Ectodermal cell (in vitro differentiated cells): ENCODE measurements around the gene TBC1D4.
"Not testable (repeated sequence)": the region's sequence is repeated elsewhere in the genome, so short reads cannot be mapped to it uniquely, and the experiment has no call there.

ENCODE experiments used
- H3K27ac ChIP-seq: 2 replicates; pipeline ENCODE4 v1.7.0; 2013; ENCODE audit warnings: mild to moderate bottlenecking, low read depth, low read length; ENCODE audit not compliant: insufficient read depth, poor library complexity, severe bottlenecking
- H3K27me3 ChIP-seq: 2 replicates; pipeline ENCODE4 v1.7.0; 2013; ENCODE audit warnings: mild to moderate bottlenecking, low read length; ENCODE audit not compliant: insufficient read depth, control insufficient read depth, poor library complexity, severe bottlenecking
- H3K36me3 ChIP-seq: one replicate; pipeline ENCODE4 v1.7.0; 2013; ENCODE audit warnings: low read length; ENCODE audit not compliant: control insufficient read depth, insufficient read depth
- H3K4me1 ChIP-seq: one replicate; pipeline ENCODE4 v1.7.0; 2013; ENCODE audit warnings: low read length; ENCODE audit not compliant: control insufficient read depth, insufficient read depth
- H3K4me3 ChIP-seq: 2 replicates; pipeline ENCODE4 v1.7.0; 2013; ENCODE audit warnings: low read depth, low read length, control low read depth; ENCODE audit not compliant: insufficient read depth
- H3K9me3 ChIP-seq: 2 replicates; pipeline ENCODE4 v1.7.0; 2013; ENCODE audit warnings: mild to moderate bottlenecking, low read length, moderate library complexity; ENCODE audit not compliant: control insufficient read depth
- WGBS, 2 experiments: methylation state at CpG; one replicate each; pipeline ENCODE4 v1.1.7; 2013; ENCODE audit warnings: missing lambda C conversion rate in 2 of 2; 5-methylcytosine and 5-hydroxymethylcytosine counted together

Gene TBC1D4

GRCh38 chr13:75299246-75299645, 182.7 kb downstream of the TBC1D4 start:
- Histone ChIP-seq H3K9me3 (no peaks in the 10 kb centered on the region), H3K27ac (no peak overlapping the region), H3K4me3 (no peak overlapping the region), H3K27me3 (no peaks in the 10 kb centered on the region), H3K36me3 (no peaks in the 10 kb centered on the region), H3K4me1 (peaks cover 4% of the 10 kb centered on the region)
- WGBS, 2 experiments: 81 to 82% methylated on average over 5 of the region's 5 CpGs

GRCh38 chr13:75296641-75297040, 185.3 kb downstream of the TBC1D4 start:
- H3K36me3 ChIP-seq: no peaks in the 10 kb centered on the region
- no peak overlapping the region for H3K27ac ChIP-seq
- no peaks in the 10 kb centered on the region for H3K9me3 ChIP-seq
- H3K4me1 ChIP-seq: peaks cover 4% of the 10 kb centered on the region
- WGBS, 2 experiments: 83 to 100% methylated on average over 1 of the region's 1 CpG
- no peak overlapping the region for H3K4me3 ChIP-seq
- no peaks in the 10 kb centered on the region for H3K27me3 ChIP-seq

GRCh38 chr13:75295201-75295600, 186.8 kb downstream of the TBC1D4 start:
- H3K27ac ChIP-seq: no peak overlapping the region
- no peaks in the 10 kb centered on the region for H3K27me3 ChIP-seq
- 63 to 80% methylated on average over 2 of the region's 3 CpGs for WGBS, 2 experiments

GRCh38 chr13:75294110-75294509, 187.9 kb downstream of the TBC1D4 start:
- H3K36me3 ChIP-seq: no peaks in the 10 kb centered on the region
- no peak overlapping the region for H3K4me3 ChIP-seq
- no peaks in the 10 kb centered on the region for H3K9me3 ChIP-seq
- peaks cover under 1% of the 10 kb centered on the region for H3K4me1 ChIP-seq
- no peak overlapping the region for H3K27ac ChIP-seq
- H3K27me3 ChIP-seq: no peaks in the 10 kb centered on the region

More at GRCh38 chr13:75295201-75295600, 186.8 kb downstream of the TBC1D4 start:
- Histone ChIP-seq H3K36me3 (no peaks in the 10 kb centered on the region), H3K9me3 (no peaks in the 10 kb centered on the region), H3K4me3 (no peak overlapping the region), H3K4me1 (peaks cover 4% of the 10 kb centered on the region)

GRCh38 chr13:75285310-75285709, 196.7 kb downstream of the TBC1D4 start:
- Histone ChIP-seq H3K36me3 (no peaks in the 10 kb centered on the region), H3K27ac (no peak overlapping the region), H3K27me3 (no peaks in the 10 kb centered on the region), H3K9me3 (no peaks in the 10 kb centered on the region), H3K4me3 (no peak overlapping the region), H3K4me1 (no peaks in the 10 kb centered on the region)
- WGBS, 2 experiments: 80 to 90% methylated on average over 1 of the region's 1 CpG

GRCh38 chr13:75279834-75280369, 202.1 kb downstream of the TBC1D4 start:
- Histone ChIP-seq H3K9me3 (no peaks in the 10 kb centered on the region), H3K4me1 (no peaks in the 10 kb centered on the region), H3K4me3 (no peak overlapping the region), H3K27me3 (no peaks in the 10 kb centered on the region), H3K36me3 (no peaks in the 10 kb centered on the region), H3K27ac (no peak overlapping the region)
- WGBS, 2 experiments: 94% methylated on average over 8 of the region's 8 CpGs

- not testable (repeated sequence) for H3K27me3 ChIP-seq, H3K36me3 ChIP-seq, H3K27ac ChIP-seq, H3K4me3 ChIP-seq, H3K9me3 ChIP-seq, H3K4me1 ChIP-seq
- 89 to 96% methylated on average over 4 of the region's 4 CpGs for WGBS, 2 experiments
Observed at GRCh38 chr13:75273695-75274094, 208.3 kb downstream of the TBC1D4 start.

- no peak overlapping the region for H3K27ac ChIP-seq
- no peaks in the 10 kb centered on the region for H3K36me3 ChIP-seq
- H3K27me3 ChIP-seq: no peaks in the 10 kb centered on the region
- no peaks in the 10 kb centered on the region for H3K9me3 ChIP-seq
- H3K4me1 ChIP-seq: no peaks in the 10 kb centered on the region
- 60 to 100% methylated on average over 1 of the region's 1 CpG for WGBS, 2 experiments
- H3K4me3 ChIP-seq: no peak overlapping the region
Observed at GRCh38 chr13:75271846-75272245, 210.1 kb downstream of the TBC1D4 start.

GRCh38 chr13:75268481-75268880, 213.5 kb downstream of the TBC1D4 start:
- H3K4me3 ChIP-seq, H3K4me1 ChIP-seq, H3K27ac ChIP-seq, H3K27me3 ChIP-seq, H3K36me3 ChIP-seq, H3K9me3 ChIP-seq: not testable (repeated sequence)
- WGBS, 2 experiments: 96% methylated on average over 24 of the region's 24 CpGs

- H3K4me1 ChIP-seq: no peaks in the 10 kb centered on the region
- no peak overlapping the region for H3K4me3 ChIP-seq
- no peaks in the 10 kb centered on the region for H3K9me3 ChIP-seq
- H3K36me3 ChIP-seq: no peaks in the 10 kb centered on the region
- H3K27ac ChIP-seq: no peak overlapping the region
- WGBS, 2 experiments: 65 to 81% methylated on average over 2 of the region's 2 CpGs
- H3K27me3 ChIP-seq: no peaks in the 10 kb centered on the region
Observed at GRCh38 chr13:75264611-75265010, 217.4 kb downstream of the TBC1D4 start.
